Trophoblast cell (in vitro differentiated cells and primary cell): Measurements from ENCODE around the gene ATAD5.
A peak's percentile ranks its signal among the peaks of the same experiment; 100 is the strongest.
"Not testable (repeated sequence)": the region's sequence is repeated elsewhere in the genome, so short reads cannot be mapped to it uniquely, and the experiment has no call there.

ENCODE experiments used
- DNase-seq, 2 donors: peaks; one replicate each; pipeline ENCODE4 v3.0.0-alpha.2; 2016
- H2AFZ ChIP-seq: 2 replicates; pipeline ENCODE4 v1.6.1; 2013; ENCODE audit warnings: low read length, moderate library complexity, mild to moderate bottlenecking; ENCODE audit not compliant: insufficient read depth, poor library complexity
- H2AK5ac ChIP-seq: 2 replicates; pipeline ENCODE4 v1.6.1; 2013; ENCODE audit warnings: mild to moderate bottlenecking, low read length
- H2BK120ac ChIP-seq: 2 replicates; pipeline ENCODE4 v1.6.1; 2013; ENCODE audit warnings: low read length, mild to moderate bottlenecking, moderate library complexity; ENCODE audit not compliant: insufficient read depth, poor library complexity
- H2BK12ac ChIP-seq: 2 replicates; pipeline ENCODE4 v1.6.1; 2013; ENCODE audit warnings: mild to moderate bottlenecking, low read length, moderate library complexity
- H2BK5ac ChIP-seq: 2 replicates; pipeline ENCODE4 v1.6.1; 2013; ENCODE audit warnings: low read length, low read depth, moderate library complexity, mild to moderate bottlenecking; ENCODE audit not compliant: poor library complexity
- H3K14ac ChIP-seq: 2 replicates; pipeline ENCODE4 v1.6.1; 2013; ENCODE audit warnings: mild to moderate bottlenecking, low read length
- H3K18ac ChIP-seq: 2 replicates; pipeline ENCODE4 v1.6.1; 2013; ENCODE audit warnings: mild to moderate bottlenecking, low read length
- H3K23ac ChIP-seq: 2 replicates; pipeline ENCODE4 v1.6.1; 2013; ENCODE audit warnings: low read length
- H3K27ac ChIP-seq: 2 replicates; pipeline ENCODE4 v1.5.1; 2013; ENCODE audit warnings: low read depth, mild to moderate bottlenecking, inconsistent platforms, low read length, moderate library complexity
- H3K27me3 ChIP-seq: 2 replicates; pipeline ENCODE4 v1.6.1; 2013; ENCODE audit warnings: inconsistent platforms, mild to moderate bottlenecking, low read length, moderate library complexity; ENCODE audit not compliant: insufficient read depth
- H3K36me3 ChIP-seq, 2 experiments: 1 replicate in 1 of 2; 2 replicates in 1 of 2; pipeline ENCODE4 v1.6.1; 2013; ENCODE audit warnings: low read length in 2 of 2, mild to moderate bottlenecking in 2 of 2, moderate library complexity in 1 of 2; ENCODE audit not compliant: insufficient read depth in 2 of 2, control insufficient read depth in 1 of 2
- H3K4ac ChIP-seq: 2 replicates; pipeline ENCODE4 v1.6.1; 2013; ENCODE audit warnings: low read depth, mild to moderate bottlenecking, low read length, moderate library complexity
- H3K4me1 ChIP-seq, 2 experiments: 1 replicate in 1 of 2; 2 replicates in 1 of 2; pipeline ENCODE4 v1.6.1; 2013; ENCODE audit warnings: low read length in 2 of 2, mild to moderate bottlenecking in 2 of 2, moderate library complexity in 1 of 2; ENCODE audit not compliant: insufficient read depth in 2 of 2, control insufficient read depth in 1 of 2
- H3K4me2 ChIP-seq: 2 replicates; pipeline ENCODE4 v1.6.1; 2013; ENCODE audit warnings: inconsistent platforms, mild to moderate bottlenecking, low read length, moderate library complexity
- H3K4me3 ChIP-seq: 2 replicates; pipeline ENCODE4 v1.5.1; 2013; ENCODE audit warnings: mild to moderate bottlenecking, low read depth, low read length, inconsistent platforms
- H3K79me1 ChIP-seq: one replicate; pipeline ENCODE4 v1.6.1; 2013; ENCODE audit warnings: low read length
- H3K79me2 ChIP-seq: 2 replicates; pipeline ENCODE4 v1.6.1; 2013; ENCODE audit warnings: low read length, mild to moderate bottlenecking; ENCODE audit not compliant: control insufficient read depth, insufficient read depth, poor library complexity
- H3K9ac ChIP-seq: 2 replicates; pipeline ENCODE4 v1.6.1; 2013; ENCODE audit warnings: mild to moderate bottlenecking, low read length
- H3K9me3 ChIP-seq: 2 replicates; pipeline ENCODE4 v1.6.1; 2013; ENCODE audit warnings: low read depth, mild to moderate bottlenecking, control low read depth, inconsistent platforms, low read length; ENCODE audit not compliant: insufficient read depth
- H4K12ac ChIP-seq: 2 replicates; pipeline ENCODE4 v1.6.1; 2013; ENCODE audit warnings: low read depth, mild to moderate bottlenecking, low read length, moderate library complexity
- H4K8ac ChIP-seq: 2 replicates; pipeline ENCODE4 v1.6.1; 2013; ENCODE audit warnings: low read depth, mild to moderate bottlenecking, low read length, moderate library complexity
- H4K91ac ChIP-seq: one replicate; pipeline ENCODE4 v1.6.1; 2013; ENCODE audit warnings: low read depth, mild to moderate bottlenecking, low read length, moderate library complexity
- WGBS: extraction: QIAGEN DNeasy Blood & Tissue Kit; methylation state at CpG from one replicate; pipeline ENCODE4 v1.1.7; 2013; ENCODE audit warnings: missing lambda C conversion rate; ENCODE audit not compliant: insufficient read length, insufficient coverage; ENCODE audit errors: extremely low coverage; 5-methylcytosine and 5-hydroxymethylcytosine counted together

The ATAD5 gene

DNA sequence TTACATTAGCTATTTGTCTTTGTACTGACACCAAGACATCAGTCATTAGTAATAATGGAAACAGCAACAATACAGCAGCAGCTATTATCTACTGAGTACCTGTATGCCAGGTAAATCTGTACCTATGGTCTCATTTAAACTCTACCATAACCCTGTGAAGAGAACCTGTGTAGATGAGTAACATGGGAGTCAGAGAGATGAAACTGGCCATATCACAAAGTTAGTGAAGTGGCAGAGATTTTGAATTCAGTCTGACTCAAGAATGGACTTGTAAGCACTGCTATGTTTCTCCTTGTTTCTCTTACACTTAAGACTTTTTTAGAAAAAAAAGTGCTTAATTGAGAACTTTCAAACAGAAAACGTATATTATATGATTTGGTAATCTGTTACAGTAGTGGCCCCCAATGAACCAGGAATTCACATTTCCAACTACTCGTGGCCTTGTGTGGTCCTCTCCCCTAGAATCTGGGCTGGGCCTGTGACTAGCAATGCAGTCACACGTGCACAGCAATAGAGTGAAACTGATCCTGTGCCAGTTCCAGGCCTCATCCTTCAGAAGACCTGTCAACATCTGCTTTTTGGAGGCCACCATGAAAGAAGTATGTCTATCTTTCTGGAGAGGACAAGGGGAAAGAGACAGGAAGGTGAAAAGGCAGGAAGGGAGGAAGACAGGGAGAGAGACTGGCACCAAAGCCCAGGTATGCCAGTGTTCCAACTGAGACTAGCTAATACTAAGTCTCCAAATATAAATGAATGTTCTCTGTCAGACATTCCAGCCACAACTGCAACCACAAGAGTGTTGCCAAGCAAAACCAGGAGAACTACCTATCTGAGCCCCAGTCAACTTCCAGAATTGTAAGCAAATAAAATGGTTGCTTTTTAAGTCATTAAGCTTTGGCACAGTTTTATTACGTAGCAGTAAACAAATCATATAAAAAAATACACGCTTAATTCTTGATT lies 19.3 kb upstream of the ATAD5 start:
- Histone ChIP-seq H2AK5ac (no peak overlapping the region), H3K4ac (no peak overlapping the region), H3K14ac (no peak overlapping the region), H3K27me3 (no peaks in the 10 kb centered on the region), H3K79me2 (peaks cover 2% of the 10 kb centered on the region), H4K8ac (no peak overlapping the region), H3K36me3 (peaks cover 5 to 9% of the 10 kb centered on the region in 2 experiments), H3K79me1 (peaks cover 2% of the 10 kb centered on the region), H3K9ac (no peak overlapping the region), H2BK120ac (no peak overlapping the region), H3K9me3 (no peaks in the 10 kb centered on the region), H4K91ac (no peak overlapping the region), H3K18ac (no peak overlapping the region), H3K23ac (no peak overlapping the region), H3K4me3 (no peak overlapping the region), H3K27ac (no peak overlapping the region), H3K4me2 (no peak overlapping the region), H2BK5ac (no peak overlapping the region), H3K4me1 (peaks cover 0 to 5% of the 10 kb centered on the region in 2 experiments), H2AFZ (no peak overlapping the region), H4K12ac (no peak overlapping the region), H2BK12ac (no peak overlapping the region)
- WGBS: no CpG with 5 or more reads among the region's 5 CpGs
- no peak for DNase-seq

DNA sequence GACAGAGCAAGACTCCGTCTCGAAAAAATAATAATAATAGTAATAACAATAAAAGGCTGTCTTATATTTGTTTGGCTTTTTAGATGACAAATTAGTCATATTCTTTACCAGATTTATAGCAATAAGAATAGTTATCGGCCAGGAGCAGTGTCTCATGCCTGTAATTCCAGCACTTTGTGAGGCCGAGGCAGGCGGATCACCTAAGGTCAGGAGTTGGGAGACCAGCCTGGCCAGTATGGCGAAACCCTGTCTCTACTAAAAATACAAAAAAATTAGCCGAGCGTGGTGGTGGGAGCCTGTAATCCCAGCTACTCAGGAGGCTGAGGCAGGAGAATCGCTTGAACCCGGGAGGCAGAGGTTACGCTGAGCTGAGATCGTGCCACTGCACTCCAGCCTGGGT lies 17.5 kb upstream of the ATAD5 start:
- not testable (repeated sequence) for H3K4ac ChIP-seq, H3K79me2 ChIP-seq, H3K23ac ChIP-seq, H3K14ac ChIP-seq, H3K18ac ChIP-seq, H3K4me1 ChIP-seq, H3K9ac ChIP-seq, H3K36me3 ChIP-seq, H3K79me1 ChIP-seq, H2BK120ac ChIP-seq, H4K91ac ChIP-seq, H3K27me3 ChIP-seq, H4K12ac ChIP-seq, H4K8ac ChIP-seq, H3K4me2 ChIP-seq, H3K4me3 ChIP-seq, H2BK12ac ChIP-seq, H3K9me3 ChIP-seq, H2BK5ac ChIP-seq, H2AFZ ChIP-seq, H2AK5ac ChIP-seq
- WGBS: no CpG with 5 or more reads among the region's 12 CpGs
- peak overlapping the region; percentile 45 for H3K27ac ChIP-seq
- peak; percentile 76 to 81 for DNase-seq

DNA sequence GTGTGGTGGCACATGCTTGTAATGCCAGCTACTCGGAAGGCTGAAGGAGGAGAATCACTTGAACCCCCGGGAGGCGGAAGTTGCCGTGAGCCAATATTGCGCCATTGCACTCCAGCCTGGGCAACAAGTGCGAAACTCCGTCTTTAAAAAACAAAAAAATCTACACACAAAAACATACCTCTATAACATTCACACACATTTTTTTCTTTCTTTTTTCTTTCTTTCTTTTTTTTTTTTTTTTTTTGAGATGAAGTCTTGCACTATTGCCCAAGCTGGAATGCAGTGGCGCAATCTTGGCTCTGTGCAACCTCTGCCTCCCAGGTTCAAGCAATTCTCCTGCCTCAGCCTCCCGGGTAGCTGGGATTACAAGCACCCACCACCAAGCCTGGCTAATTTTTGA lies 16.9 kb upstream of the ATAD5 start:
- H3K79me1 ChIP-seq, H3K4me2 ChIP-seq, H3K4me1 ChIP-seq, H3K23ac ChIP-seq, H4K91ac ChIP-seq, H3K36me3 ChIP-seq, H3K4me3 ChIP-seq, H2BK120ac ChIP-seq, H2BK12ac ChIP-seq, H4K12ac ChIP-seq, H3K79me2 ChIP-seq, H4K8ac ChIP-seq, H3K27me3 ChIP-seq, H3K18ac ChIP-seq, H2AK5ac ChIP-seq, H3K27ac ChIP-seq, H2AFZ ChIP-seq, H3K9me3 ChIP-seq, H3K14ac ChIP-seq, H3K4ac ChIP-seq, H3K9ac ChIP-seq: not testable (repeated sequence)
- peak overlapping the region; percentile 48 for H2BK5ac ChIP-seq
- 100% methylated on average over 2 of the region's 9 CpGs for WGBS
- peak; percentile 86 to 87 for DNase-seq

DNA sequence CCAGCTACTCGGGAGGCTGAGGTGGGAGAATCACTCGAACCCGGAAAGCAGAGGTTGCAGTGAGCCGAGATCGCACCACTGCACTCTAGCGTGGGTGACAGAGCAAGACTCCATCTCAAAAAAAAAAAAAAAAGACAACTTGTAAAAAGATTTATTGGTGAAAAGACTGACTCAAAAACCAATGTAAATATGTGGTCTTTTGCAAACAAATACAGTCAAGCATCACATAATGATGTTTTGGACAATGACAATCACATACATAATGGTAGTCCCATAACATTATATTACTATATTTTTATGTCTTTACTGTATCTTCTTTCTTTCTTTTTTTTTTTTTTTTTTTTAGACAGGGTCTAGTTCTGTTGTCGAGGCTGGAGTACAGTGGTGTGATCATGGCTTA lies 15.6 kb upstream of the ATAD5 start:
- H2BK5ac ChIP-seq: no peak overlapping the region
- H4K91ac ChIP-seq: no peak overlapping the region
- H4K12ac ChIP-seq: no peak overlapping the region
- H3K23ac ChIP-seq: no peak overlapping the region
- H3K9me3 ChIP-seq: no peaks in the 10 kb centered on the region
- H3K18ac ChIP-seq: no peak overlapping the region
- H2AFZ ChIP-seq: no peak overlapping the region
- no CpG with 5 or more reads among the region's 7 CpGs for WGBS
- no peak overlapping the region for H4K8ac ChIP-seq
- H3K27ac ChIP-seq: no peak overlapping the region
- peaks cover 6% of the 10 kb centered on the region for H3K79me2 ChIP-seq
- H3K4me2 ChIP-seq: no peak overlapping the region
- no peak overlapping the region for H2AK5ac ChIP-seq
- no peak overlapping the region for H3K14ac ChIP-seq
- no peak overlapping the region for H3K4me3 ChIP-seq
- no peak for DNase-seq
- no peaks in the 10 kb centered on the region for H3K27me3 ChIP-seq
- H3K9ac ChIP-seq: no peak overlapping the region
- H3K36me3 ChIP-seq: no peaks in the 10 kb centered on the region
- H2BK12ac ChIP-seq: no peak overlapping the region
- no peak overlapping the region for H3K4ac ChIP-seq
- H2BK120ac ChIP-seq: no peak overlapping the region
- peaks cover 2 to 5% of the 10 kb centered on the region in 2 experiments for H3K4me1 ChIP-seq
- peaks cover 2% of the 10 kb centered on the region for H3K79me1 ChIP-seq
